HG03565 (cell line): Measurements from ENCODE around the gene MYH14.
"Not testable (repeated sequence)": the region's sequence is repeated elsewhere in the genome, so short reads cannot be mapped to it uniquely, and the experiment has no call there.

Source experiments
- ATAC-seq: cut with Tn5 transposase; IDR thresholded peaks from one replicate; pipeline ENCODE4 v1.9.1; 2021; ENCODE audit warnings: mild to moderate bottlenecking, moderate library complexity; ENCODE audit not compliant: unreplicated experiment

MYH14 gene

GRCh38 chr19:50315773-50316448 is 112.5 kb downstream of the MYH14 start:
- no peak for ATAC-seq

GRCh38 chr19:50317115-50317514 is 113.7 kb downstream of the MYH14 start:
- no peak for ATAC-seq

- no peak for ATAC-seq
Observed at GRCh38 chr19:50318438-50318837, 115.0 kb downstream of the MYH14 start.

GRCh38 chr19:50319156-50319555 is 115.7 kb downstream of the MYH14 start:
- no peak for ATAC-seq

GRCh38 chr19:50320051-50320450 is 116.6 kb downstream of the MYH14 start:
- no peak for ATAC-seq

GRCh38 chr19:50320596-50320995 is 117.2 kb downstream of the MYH14 start:
- no peak for ATAC-seq

- no peak for ATAC-seq
Observed at GRCh38 chr19:50321831-50322230, 118.4 kb downstream of the MYH14 start.

GRCh38 chr19:50322234-50322633 is 118.8 kb downstream of the MYH14 start:
- ATAC-seq, result no peak

GRCh38 chr19:50322931-50323781 is 119.7 kb downstream of the MYH14 start:
- no peak for ATAC-seq

- no peak for ATAC-seq
Observed at GRCh38 chr19:50323782-50324133, 120.3 kb downstream of the MYH14 start.

- ATAC-seq, result no peak
Observed at GRCh38 chr19:50324331-50324730, 120.9 kb downstream of the MYH14 start.

GRCh38 chr19:50325310-50326100 is 122.1 kb downstream of the MYH14 start:
- ATAC-seq, result no peak

- ATAC-seq, result no peak
Observed at GRCh38 chr19:50326101-50326664, 122.8 kb downstream of the MYH14 start.

GRCh38 chr19:50327013-50327412 is 123.6 kb downstream of the MYH14 start:
- no peak for ATAC-seq

- ATAC-seq, result no peak
Observed at GRCh38 chr19:50327461-50328223, 124.2 kb downstream of the MYH14 start.

GRCh38 chr19:50328224-50328872 is 124.9 kb downstream of the MYH14 start:
- ATAC-seq, result peak; percentile 3

- ATAC-seq, result peak; percentile 2
Observed at GRCh38 chr19:50328873-50329145, 125.4 kb downstream of the MYH14 start.

GRCh38 chr19:50329146-50329925 is 125.9 kb downstream of the MYH14 start, which contains the start of gene KCNC3:
TSS of gene KCNC3 (minus strand) at chr19:50329377. CDS start at chr19:50329082, 295 bp downstream.
- peak; percentile 34 for ATAC-seq

- not testable (repeated sequence) for ATAC-seq
Observed at GRCh38 chr19:50329926-50330294, 126.5 kb downstream of the MYH14 start.
